NK-92 (cell line): ENCODE data around the gene MPC1.
"Not testable (repeated sequence)": the region's sequence is repeated elsewhere in the genome, so short reads cannot be mapped to it uniquely, and the experiment has no call there.

Source experiments
- DNase-seq: peaks from one replicate; lab custom pipeline; 2025; ENCODE audit not compliant: unreplicated experiment; lab: John Stamatoyannopoulos, UW

The MPC1 gene

GRCh38 chr6:166382500-166382932, 224 bp downstream of the MPC1 start:
- no peak for DNase-seq

- DNase-seq = no peak
Measured at GRCh38 chr6:166381733-166382499, 824 bp downstream of the MPC1 start.

- no peak for DNase-seq
Measured at GRCh38 chr6:166381381-166381732, 1.4 kb downstream of the MPC1 start.

GRCh38 chr6:166379800-166380199, 2.9 kb downstream of the MPC1 start:
- no peak for DNase-seq

GRCh38 chr6:166379103-166379586, 3.6 kb downstream of the MPC1 start:
- no peak for DNase-seq

GRCh38 chr6:166377721-166378120, 5.0 kb downstream of the MPC1 start:
- no peak for DNase-seq

GRCh38 chr6:166375013-166375412, 7.7 kb downstream of the MPC1 start:
- DNase-seq = no peak

GRCh38 chr6:166370489-166370888, 12.3 kb downstream of the MPC1 start:
- no peak for DNase-seq

GRCh38 chr6:166369782-166370181, 13.0 kb downstream of the MPC1 start:
- DNase-seq = no peak

- DNase-seq = no peak
Measured at GRCh38 chr6:166366921-166367320, 15.8 kb downstream of the MPC1 start.

GRCh38 chr6:166365806-166366205, 16.9 kb downstream of the MPC1 start:
- no peak for DNase-seq

- no peak for DNase-seq
Measured at GRCh38 chr6:166365221-166365620, 17.5 kb downstream of the MPC1 start.

- DNase-seq = no peak
Measured at GRCh38 chr6:166364456-166364855, 18.3 kb downstream of the MPC1 start.

GRCh38 chr6:166362427-166362826, 20.3 kb downstream of the MPC1 start:
- not testable (repeated sequence) for DNase-seq

GRCh38 chr6:166361077-166361429, 21.7 kb downstream of the MPC1 start:
- DNase-seq = no peak

- no peak for DNase-seq
Measured at GRCh38 chr6:166360243-166361076, 22.3 kb downstream of the MPC1 start.

GRCh38 chr6:166355552-166355951, 27.2 kb downstream of the MPC1 start:
- DNase-seq = no peak

GRCh38 chr6:166354965-166355364, 27.8 kb downstream of the MPC1 start:
- no peak for DNase-seq

- no peak for DNase-seq
Measured at GRCh38 chr6:166354143-166354542, 28.6 kb downstream of the MPC1 start.

GRCh38 chr6:166353507-166353906, 29.2 kb downstream of the MPC1 start:
- DNase-seq = no peak

- DNase-seq = no peak
Measured at GRCh38 chr6:166352923-166353322, 29.8 kb downstream of the MPC1 start.

GRCh38 chr6:166351715-166352285, 30.9 kb downstream of the MPC1 start:
- DNase-seq = no peak
